Measurements from ENCODE around the gene ORC4.
A peak's percentile ranks its signal among the peaks of the same experiment; 100 is the strongest.

The ORC4 gene

DNA sequence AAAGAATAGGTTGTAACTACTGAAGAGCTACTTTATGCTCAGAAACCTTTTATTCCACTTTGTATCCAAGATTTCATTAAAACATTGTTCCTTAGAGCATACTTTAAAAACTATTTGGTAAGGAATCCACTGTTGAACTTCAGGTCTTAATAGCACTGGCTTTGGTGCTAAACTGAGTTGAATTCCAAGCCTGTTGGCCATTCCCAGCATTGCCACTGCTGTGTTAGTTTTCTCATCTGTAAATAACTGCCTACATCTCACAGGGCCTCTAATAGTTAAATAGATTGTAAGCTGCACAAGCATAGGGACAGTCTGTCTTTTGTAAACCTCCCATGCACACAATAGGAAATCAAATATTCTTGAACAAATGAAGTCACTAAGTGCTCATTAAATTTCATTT lies 86.6 kb downstream of the ORC4 start:
- no peak for DNase-seq (ENCODE audit: low spot score)

DNA sequence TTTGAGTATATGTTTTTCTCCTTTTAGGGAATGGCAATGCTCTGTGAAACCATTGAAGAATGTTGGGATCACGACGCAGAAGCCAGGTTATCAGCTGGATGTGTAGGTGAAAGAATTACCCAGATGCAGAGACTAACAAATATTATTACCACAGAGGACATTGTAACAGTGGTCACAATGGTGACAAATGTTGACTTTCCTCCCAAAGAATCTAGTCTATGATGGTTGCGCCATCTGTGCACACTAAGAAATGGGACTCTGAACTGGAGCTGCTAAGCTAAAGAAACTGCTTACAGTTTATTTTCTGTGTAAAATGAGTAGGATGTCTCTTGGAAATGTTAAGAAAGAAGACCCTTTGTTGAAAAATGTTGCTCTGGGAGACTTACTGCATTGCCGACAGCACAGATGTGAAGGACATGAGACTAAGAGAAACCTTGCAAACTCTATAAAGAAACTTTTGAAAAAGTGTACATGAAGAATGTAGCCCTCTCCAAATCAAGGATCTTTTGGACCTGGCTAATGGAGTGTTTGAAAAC lies 93.4 kb downstream of the ORC4 start:
- no peak for DNase-seq (ENCODE audit: low spot score)

DNA sequence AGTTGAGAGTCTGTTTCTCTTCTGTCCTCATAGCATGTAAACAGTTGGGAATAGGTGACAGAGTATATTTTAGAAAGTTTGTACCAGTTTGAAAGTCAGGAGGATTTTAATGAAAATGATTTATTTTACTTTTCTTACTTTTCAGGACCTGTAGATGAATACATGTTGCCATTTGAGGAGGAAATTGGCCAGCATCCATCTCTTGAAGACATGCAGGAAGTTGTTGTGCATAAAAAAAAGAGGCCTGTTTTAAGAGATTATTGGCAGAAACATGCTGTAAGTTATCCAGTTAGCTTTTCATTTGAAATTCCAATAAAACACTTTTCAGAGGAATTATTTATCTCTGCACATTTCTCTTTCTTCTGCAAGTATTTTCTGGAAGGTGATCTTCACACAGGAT lies 94.7 kb downstream of the ORC4 start:
- no peak for DNase-seq (ENCODE audit: low spot score)

GRCh38 chr2:147924647-147925046 lies 95.9 kb downstream of the ORC4 start:
- no peak for DNase-seq (ENCODE audit: low spot score)

DNA sequence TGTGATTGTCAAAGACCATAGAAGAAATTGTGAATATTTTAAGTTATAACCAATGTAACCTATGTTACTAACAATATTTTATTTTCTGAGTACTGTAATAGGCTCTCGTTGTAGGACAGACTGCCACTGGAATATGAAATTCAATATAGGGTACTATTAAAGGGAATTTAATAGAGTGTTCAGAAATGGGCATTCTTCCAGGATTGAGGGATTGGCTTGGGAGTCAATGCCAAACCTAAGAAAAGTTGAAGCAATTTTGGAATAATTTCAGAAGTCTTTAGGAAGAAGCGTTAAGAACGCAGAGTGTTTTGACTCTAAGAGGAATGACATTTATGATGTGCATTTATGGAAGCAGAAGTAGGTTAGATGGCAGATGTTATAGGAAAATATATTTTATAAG lies 96.7 kb downstream of the ORC4 start:
- no peak for DNase-seq (ENCODE audit: low spot score)

GRCh38 chr2:147917161-147917560 lies 103.4 kb downstream of the ORC4 start:
- no peak for DNase-seq (ENCODE audit: low spot score)

DNA sequence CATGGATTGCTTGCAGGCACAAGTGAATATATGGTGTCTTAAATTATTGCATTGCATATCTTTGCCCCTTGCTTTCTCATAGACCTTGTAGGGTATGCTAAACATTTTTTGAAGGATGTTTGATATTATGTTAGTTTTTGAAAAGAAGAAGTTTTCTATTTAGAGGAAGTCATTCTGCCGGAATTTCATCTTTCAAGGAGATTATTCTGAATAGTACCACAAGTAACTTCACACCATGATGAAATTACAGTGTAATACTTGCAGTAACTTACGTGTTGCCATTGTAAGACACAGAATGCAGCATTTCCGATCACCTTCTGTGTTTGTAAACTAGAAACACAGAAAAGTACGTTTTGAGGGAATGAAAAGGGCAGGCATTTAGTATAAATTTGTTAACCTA lies 103.8 kb downstream of the ORC4 start:
- no peak for DNase-seq (ENCODE audit: low spot score)

DNA sequence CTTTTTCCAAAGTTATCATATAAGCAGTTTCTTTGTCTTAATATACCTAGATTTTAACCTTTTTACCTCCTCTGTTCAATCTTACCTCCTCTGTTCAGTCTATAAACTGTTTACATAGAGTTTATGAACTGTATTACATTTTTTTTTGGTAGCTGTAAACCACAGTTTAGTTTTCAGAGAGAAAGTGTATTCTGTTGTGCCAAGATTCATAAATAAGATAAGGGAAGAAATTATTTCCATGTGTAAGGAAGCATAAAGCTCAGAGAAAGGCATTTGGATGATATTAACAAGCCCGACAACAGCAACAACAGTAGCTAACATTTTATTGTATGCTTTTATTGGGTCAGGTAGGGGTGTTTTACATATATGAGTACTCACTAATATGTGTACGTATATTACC lies 104.5 kb downstream of the ORC4 start:
- DNase-seq (ENCODE audit: low spot score): no peak

- no peak for DNase-seq (ENCODE audit: low spot score)
These were observed 106.6 kb downstream of the ORC4 start for GRCh38 chr2:147913701-147914480.

DNA sequence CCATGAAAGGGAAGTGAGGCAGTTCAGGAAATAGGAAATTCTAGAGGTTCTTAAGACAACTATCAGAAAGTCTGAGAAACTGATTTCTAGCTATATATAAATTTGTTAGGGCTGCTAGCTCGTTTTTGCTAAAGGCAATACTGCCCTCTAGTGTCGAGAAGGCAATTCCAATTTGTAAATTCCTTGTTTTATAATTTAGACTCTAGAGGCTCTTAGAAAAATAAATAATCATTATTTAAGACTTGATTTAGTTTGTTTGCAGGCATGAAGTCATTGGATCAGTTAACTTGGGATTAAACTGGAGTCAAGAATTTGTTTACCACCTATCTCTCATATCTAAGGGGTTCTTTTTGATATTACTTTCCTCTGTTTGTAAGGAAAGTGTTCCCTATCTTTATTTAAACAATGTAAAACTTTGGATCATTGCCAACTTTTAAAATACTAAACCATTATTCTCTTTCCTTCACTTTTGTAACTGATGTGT lies 109.5 kb downstream of the ORC4 start:
- DNase-seq (ENCODE audit: low spot score): peak; percentile 59

- no peak for DNase-seq (ENCODE audit: low spot score)
These were observed 111.4 kb downstream of the ORC4 start for GRCh38 chr2:147909178-147909577.

- no peak for DNase-seq (ENCODE audit: low spot score)
These were observed 116.5 kb downstream of the ORC4 start for GRCh38 chr2:147904051-147904450.

- no peak for DNase-seq (ENCODE audit: low spot score)
These were observed 131.9 kb downstream of the ORC4 start for GRCh38 chr2:147888680-147889079.

DNA sequence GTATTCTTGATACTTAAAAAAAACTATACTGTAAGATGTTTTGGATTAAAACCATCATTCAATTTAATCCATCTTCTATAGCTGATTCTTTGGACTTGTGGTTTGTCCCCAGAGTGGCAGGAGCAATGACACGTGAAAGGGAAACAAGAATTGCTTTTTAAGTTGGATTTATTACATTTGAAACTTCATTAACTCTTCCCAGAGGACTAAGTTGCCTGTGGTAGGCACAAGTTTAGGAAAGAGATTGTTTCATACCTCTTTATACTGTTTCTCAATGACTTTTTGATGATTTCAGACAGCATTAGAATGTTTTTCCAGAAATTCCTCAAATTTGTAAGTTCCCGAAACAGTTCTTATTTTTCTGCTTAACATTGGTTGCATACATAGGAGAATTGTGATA lies 134.4 kb downstream of the ORC4 start:
- no peak for DNase-seq (ENCODE audit: low spot score)

- no peak for DNase-seq (ENCODE audit: low spot score)
These were observed 135.7 kb downstream of the ORC4 start for GRCh38 chr2:147884830-147885229.

DNA sequence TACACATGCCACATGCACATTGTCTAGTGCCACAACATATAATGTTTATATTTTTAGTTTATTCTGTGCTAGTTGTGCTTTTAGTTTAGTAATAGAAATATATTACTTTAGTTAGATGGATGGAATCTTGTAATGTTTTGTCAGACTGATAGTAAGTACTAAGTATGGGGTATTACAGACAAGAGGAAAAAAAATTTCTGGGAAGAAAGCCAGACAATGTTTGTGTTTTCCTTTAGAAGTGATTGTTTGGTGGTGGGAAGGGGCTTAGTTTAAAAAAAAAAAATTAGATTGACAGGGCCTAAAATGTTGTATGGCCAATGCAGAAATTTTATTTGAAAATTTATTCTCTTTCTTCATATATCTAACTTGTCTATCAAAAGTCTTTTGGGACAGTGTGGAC lies 137.9 kb downstream of the ORC4 start:
- DNase-seq (ENCODE audit: low spot score): no peak

Measured in CD4-positive, alpha-beta T cell treated with Interleukin-6 at 100 ng/mL for 8 hours (primary cell).